ENCODE data around the gene C3.

- no peak for TF ChIP-seq FOXP1 (IDR thresholded peaks at IDR 0.05)
- peak; percentile 56; the same call in 1 of the 2 replicates for TF ChIP-seq FOXP1 (CRISPR knock-in tag; IDR thresholded peaks at IDR 0.05)
- TF ChIP-seq CTCF (CRISPR knock-in tag; IDR thresholded peaks at IDR 0.05): no peak; the same call in 1 of the 2 replicates
- no peak for TF ChIP-seq KAT7 (CRISPR knock-in tag; IDR thresholded peaks at IDR 0.05; ENCODE audit: borderline replicate concordance)
These were observed at the start of gene C3 for GRCh38 chr19:6720369-6721137.
